ENCODE results near the gene SYNE1.

DNA sequence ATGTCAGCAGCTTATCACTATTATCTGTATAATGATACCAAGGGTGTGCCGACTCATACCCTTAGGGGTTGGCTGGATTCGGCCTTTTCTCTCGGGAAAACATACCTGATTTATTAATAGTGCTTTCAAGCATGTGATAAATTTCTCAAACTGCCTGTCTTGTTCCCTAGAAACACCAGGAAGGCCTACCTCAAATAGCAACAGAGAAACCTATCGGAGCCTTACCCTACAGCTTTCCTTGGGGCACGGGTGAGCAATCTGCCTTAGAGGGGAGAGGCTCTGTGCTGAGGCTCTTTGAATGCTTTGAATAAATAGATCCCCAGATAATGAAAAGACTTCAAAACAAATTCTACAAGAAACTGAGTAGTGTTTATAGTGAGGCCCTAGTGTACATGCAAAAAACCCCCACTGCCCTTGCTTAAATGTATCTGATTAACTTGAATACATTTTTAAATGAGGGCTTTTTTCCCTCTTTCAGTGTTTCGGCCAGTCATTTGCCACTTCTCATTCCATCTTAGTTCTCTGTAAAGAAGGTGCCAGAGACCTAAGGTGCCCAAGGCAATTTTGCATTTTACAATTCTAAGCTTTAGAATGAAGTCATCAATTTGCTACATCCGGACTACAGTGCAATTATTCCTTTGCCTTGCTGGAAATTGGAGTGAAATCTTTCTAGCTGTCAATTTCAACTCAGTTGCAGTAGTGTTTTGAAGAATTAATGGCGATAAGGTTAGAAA is 509.6 kb downstream of the SYNE1 start:
- TF ChIP-seq POLR2AphosphoS5 (IDR thresholded peaks at IDR 0.05; ENCODE audit: low read length) (no peak), POLR2A (IDR thresholded peaks at IDR 0.05; ENCODE audit: low read depth, low read length) (no peak), ZNF217 (IDR thresholded peaks at IDR 0.05) (no peak), CEBPB (IDR thresholded peaks at IDR 0.05; ENCODE audit: borderline replicate concordance in 1 of 2, low read depth in 2 of 2, low read length in 2 of 2) (no peak), FOXM1 (IDR thresholded peaks at IDR 0.05; ENCODE audit: low read depth, low read length) (no peak), MYC (IDR thresholded peaks at IDR 0.05; ENCODE audit: insufficient read depth, insufficient read length, insufficient replicate concordance, low read length, severe bottlenecking) (no peak), MYB (IDR thresholded peaks at IDR 0.05; ENCODE audit: borderline replicate concordance, low read depth, low read length) (no peak)
- TF ChIP-seq, protein P1, sequence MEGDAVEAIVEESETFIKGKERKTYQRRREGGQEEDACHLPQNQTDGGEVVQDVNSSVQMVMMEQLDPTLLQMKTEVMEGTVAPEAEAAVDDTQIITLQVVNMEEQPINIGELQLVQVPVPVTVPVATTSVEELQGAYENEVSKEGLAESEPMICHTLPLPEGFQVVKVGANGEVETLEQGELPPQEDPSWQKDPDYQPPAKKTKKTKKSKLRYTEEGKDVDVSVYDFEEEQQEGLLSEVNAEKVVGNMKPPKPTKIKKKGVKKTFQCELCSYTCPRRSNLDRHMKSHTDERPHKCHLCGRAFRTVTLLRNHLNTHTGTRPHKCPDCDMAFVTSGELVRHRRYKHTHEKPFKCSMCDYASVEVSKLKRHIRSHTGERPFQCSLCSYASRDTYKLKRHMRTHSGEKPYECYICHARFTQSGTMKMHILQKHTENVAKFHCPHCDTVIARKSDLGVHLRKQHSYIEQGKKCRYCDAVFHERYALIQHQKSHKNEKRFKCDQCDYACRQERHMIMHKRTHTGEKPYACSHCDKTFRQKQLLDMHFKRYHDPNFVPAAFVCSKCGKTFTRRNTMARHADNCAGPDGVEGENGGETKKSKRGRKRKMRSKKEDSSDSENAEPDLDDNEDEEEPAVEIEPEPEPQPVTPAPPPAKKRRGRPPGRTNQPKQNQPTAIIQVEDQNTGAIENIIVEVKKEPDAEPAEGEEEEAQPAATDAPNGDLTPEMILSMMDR (IDR thresholded peaks at IDR 0.05 in 2 of 3, conservative IDR thresholded peaks at IDR 0.05 in 1 of 3; ENCODE audit: control insufficient read depth in 2 of 3, extremely low read depth in 1 of 3, insufficient read depth in 1 of 3, low read depth in 3 of 3, low read length in 3 of 3), result no peak
